ENCODE data around the gene CLPTM1.
"Not testable (repeated sequence)": the region's sequence is repeated elsewhere in the genome, so short reads cannot be mapped to it uniquely, and the experiment has no call there.

The CLPTM1 gene

GRCh38 chr19:44975444-44975843 is 20.3 kb downstream of the CLPTM1 start:
- DNase-seq = no peak

GRCh38 chr19:44984005-44984404 is 28.8 kb downstream of the CLPTM1 start:
- DNase-seq = no peak

GRCh38 chr19:44985445-44985844 is 30.3 kb downstream of the CLPTM1 start:
- no peak for DNase-seq

- no peak for DNase-seq
Measured at GRCh38 chr19:44986389-44986788, 31.2 kb downstream of the CLPTM1 start.

- DNase-seq = no peak
Measured at GRCh38 chr19:44987148-44987675, 32.0 kb downstream of the CLPTM1 start.

- DNase-seq = no peak
Measured at GRCh38 chr19:44988273-44988672, 33.1 kb downstream of the CLPTM1 start.

- peak; percentile 44 for DNase-seq
Measured at GRCh38 chr19:44988896-44989556, 33.8 kb downstream of the CLPTM1 start.

- DNase-seq = no peak
Measured at GRCh38 chr19:44990459-44990858, 35.3 kb downstream of the CLPTM1 start.

GRCh38 chr19:44990966-44991365 is 35.8 kb downstream of the CLPTM1 start:
- DNase-seq = no peak

GRCh38 chr19:44992336-44993163 is 37.4 kb downstream of the CLPTM1 start:
- no peak for DNase-seq

- DNase-seq = no peak
Measured at GRCh38 chr19:44993526-44993925, 38.3 kb downstream of the CLPTM1 start.

- DNase-seq = no peak
Measured at GRCh38 chr19:44993926-44994537, 38.9 kb downstream of the CLPTM1 start.

GRCh38 chr19:44998025-44998424 is 42.8 kb downstream of the CLPTM1 start:
- DNase-seq = no peak

- DNase-seq = not testable (repeated sequence)
Measured at GRCh38 chr19:44999131-44999925, 44.1 kb downstream of the CLPTM1 start.

GRCh38 chr19:45000665-45001064 is 45.5 kb downstream of the CLPTM1 start:
- DNase-seq = not testable (repeated sequence)

- DNase-seq = peak; percentile 82
Measured at GRCh38 chr19:45001087-45001739, 46.0 kb downstream of the CLPTM1 start, which contains the start of gene RELB. Gene RELB, plus strand, starts transcription at chr19:45001464. Its CDS starts 116 bp downstream, at chr19:45001580.

- DNase-seq = no peak
Measured at GRCh38 chr19:45003485-45003884, 48.3 kb downstream of the CLPTM1 start.

- DNase-seq = no peak
Measured at GRCh38 chr19:45005787-45006186, 50.6 kb downstream of the CLPTM1 start.

GRCh38 chr19:45008552-45008951 is 53.4 kb downstream of the CLPTM1 start:
- no peak for DNase-seq

GRCh38 chr19:45009625-45010255 is 54.6 kb downstream of the CLPTM1 start:
- no peak for DNase-seq

- DNase-seq = no peak
Measured at GRCh38 chr19:45010306-45010705, 55.1 kb downstream of the CLPTM1 start.

GRCh38 chr19:45011959-45012358 is 56.8 kb downstream of the CLPTM1 start:
- no peak for DNase-seq

All from HCEC 1CT (cell line).